OCI-M2 (cell line): Measurements from ENCODE around the gene OBSCN.
"Not testable (repeated sequence)": the region's sequence is repeated elsewhere in the genome, so short reads cannot be mapped to it uniquely, and the experiment has no call there.

ENCODE experiments used
- DNase-seq: peaks from one replicate; lab custom pipeline; 2025; ENCODE audit not compliant: unreplicated experiment; lab: John Stamatoyannopoulos, UW

OBSCN gene

DNA sequence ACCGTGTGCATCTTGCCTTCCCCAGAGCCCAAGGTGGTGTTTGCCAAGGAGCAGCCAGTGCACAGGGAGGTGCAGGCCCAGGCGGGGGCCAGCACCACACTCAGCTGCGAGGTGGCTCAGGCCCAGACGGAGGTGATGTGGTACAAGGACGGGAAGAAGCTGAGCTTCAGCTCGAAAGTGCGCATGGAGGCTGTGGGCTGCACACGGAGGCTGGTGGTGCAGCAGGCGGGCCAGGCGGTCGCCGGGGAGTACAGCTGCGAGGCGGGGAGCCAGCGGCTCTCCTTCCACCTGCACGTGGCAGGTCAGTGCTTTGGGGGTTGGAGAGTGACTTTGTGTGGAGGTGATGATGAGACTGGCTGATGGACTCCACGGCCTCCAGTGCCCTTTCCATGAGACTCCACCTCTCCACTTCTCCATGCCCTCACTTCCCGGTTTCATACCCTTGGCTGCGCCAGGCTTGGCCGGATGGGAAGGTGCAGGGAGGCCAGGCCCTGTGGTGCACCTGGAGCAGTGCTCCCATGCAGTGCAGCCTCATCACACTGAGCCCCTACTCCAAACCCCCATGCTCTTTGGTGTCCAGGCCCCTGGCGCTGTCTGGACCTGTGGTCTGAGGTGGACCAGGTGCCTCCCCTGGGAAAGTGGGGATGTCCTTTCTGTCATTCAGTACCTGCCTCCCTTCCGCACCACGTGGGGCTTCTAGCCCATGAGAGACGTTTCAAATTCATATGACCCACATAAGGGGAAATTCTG, 49.0 kb downstream of the OBSCN start:
- no peak for DNase-seq

DNA sequence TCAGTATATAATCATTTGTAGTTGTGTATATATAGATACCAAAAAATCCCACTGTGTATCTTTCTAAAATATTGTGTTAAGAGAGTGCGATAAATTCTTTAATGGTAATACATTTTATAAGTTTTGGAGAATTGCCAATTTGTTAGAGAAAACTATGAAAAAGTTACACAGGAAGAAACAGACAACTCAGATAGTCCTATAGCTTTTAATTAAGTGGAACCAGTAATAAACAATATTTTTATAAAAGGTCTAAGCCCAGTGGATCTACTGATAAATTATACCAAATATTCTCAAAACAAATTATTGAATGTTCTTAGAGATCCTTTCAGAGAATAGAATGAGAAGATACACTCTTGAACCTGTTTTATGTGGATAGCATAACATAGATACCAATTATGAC, 50.6 kb downstream of the OBSCN start:
- DNase-seq: no peak

DNA sequence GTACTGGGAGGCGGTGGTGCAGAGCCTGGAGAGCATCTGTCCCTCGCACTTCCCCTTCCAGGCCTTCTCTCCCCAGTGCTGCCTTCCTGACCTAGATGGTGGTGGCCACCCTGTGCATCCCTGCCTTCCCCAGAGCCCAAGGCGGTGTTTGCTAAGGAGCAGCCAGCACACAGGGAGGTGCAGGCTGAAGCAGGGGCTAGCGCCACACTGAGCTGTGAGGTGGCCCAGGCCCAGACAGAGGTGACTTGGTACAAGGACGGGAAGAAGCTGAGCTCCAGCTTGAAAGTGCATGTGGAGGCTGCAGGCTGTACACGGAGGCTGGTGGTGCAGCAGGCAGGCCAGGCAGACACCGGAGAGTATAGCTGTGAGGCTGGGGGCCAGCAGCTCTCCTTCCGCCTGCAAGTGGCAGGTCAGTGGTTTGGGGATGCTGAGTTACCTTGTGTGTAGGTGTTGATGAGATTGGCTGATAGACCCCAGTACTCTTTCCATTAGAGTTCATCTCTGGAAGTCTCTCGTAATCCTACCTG, 51.6 kb downstream of the OBSCN start:
- no peak for DNase-seq

DNA sequence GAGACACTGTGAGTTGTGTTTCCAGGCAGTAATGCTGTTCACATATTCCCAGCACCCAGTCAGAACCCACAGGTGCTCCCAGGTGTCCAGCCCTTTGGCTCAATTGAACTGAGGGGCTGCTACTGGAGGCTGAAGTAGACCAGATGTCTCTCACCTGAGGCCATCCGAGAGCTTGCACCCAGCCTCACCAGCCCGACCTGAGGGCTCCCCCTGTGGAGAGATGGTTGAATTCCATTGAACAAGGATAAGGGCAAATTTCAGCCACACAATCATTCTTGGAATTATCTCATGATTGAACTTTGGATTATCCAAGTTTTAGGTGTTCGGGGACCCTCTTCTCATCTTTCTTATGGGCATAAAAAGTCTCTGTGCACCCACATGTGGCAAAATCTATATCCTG, 52.1 kb downstream of the OBSCN start:
- no peak for DNase-seq

DNA sequence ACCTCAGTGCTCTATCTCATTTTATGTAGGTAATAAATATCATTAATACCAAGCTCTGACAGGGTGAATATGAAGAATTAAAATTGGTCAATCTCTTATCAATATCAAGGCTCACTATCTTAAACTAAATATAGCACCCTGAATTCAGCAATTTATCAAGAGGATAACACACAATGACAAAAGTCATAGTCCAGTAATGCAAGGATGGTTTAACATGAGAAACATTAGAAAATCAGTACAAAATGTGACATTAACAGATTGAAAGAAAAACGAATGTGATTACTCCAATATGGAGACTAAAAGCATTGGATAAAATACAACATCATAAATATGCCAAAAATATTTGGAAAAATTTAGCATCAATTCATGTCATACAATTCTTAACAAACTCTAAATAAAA, 53.9 kb downstream of the OBSCN start:
- DNase-seq: no peak

DNA sequence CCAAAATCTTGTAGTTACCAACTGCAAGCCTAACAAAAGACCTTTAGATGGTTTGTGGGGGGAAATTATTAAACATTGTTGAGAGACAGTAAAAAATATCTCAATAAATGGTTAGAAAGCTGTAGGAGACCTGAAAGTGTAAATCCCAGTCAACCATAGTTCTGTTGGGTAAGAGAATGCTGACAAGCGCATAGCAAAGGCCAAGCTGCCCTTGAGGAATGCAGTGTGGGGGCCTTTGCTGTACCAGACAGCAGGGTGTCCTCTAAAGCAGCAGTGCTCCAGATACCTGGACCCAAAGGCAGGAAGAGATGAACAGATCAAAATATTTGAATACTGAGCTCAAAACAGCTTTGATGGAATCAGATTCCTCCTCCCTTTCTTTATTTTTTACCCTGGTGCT, 54.6 kb downstream of the OBSCN start:
- DNase-seq: no peak

DNA sequence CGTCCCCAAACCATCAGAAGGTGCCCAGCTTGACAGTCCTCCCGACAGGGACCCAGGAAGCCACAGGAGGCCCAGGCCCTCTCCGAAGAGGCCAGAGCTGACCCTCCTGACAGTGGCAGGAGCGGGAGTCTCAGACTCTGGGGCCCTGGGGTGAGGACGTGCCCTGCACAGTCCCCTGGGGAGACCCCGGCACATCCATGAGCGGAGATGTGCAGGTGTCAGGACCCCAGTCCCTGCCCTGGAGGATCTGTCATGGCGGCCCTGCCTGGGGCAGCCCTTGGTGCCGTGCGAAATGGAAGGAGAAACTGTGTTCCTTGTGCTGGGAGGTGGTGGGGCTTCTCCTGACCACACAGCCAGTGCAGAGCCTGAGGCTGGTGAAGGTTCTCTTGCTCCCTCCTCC, 55.8 kb downstream of the OBSCN start:
- DNase-seq: no peak

DNA sequence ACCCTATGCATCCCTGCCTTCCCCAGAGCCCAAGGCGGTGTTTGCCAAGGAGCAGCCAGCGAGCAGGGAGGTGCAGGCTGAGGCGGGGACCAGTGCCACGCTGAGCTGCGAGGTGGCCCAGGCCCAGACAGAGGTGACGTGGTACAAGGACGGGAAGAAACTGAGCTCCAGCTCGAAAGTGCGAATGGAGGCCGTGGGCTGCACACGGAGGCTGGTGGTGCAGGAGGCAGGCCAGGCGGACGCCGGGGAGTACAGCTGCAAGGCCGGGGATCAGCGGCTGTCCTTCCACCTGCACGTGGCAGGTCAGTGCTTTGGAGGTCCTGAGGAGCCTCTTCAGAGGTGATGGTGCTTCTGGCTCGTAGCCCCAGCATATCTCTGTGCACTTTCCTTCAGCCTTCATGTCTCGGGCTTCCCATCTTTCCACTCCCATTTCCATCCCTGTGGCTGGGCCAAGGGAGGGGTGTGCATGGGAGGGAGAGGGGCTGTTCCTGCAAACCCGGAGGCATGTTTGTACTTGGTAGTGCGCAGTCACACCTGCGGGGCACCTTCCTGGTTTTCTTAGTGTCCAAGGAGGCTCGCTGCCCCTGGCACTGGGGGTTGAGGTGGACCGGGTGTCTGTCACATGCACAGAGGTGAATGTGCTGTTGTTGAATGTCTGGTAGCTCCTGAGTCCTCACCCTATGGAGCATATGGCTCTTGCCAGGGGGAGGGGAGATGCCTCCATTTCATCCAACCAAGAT, 56.4 kb downstream of the OBSCN start:
- no peak for DNase-seq

DNA sequence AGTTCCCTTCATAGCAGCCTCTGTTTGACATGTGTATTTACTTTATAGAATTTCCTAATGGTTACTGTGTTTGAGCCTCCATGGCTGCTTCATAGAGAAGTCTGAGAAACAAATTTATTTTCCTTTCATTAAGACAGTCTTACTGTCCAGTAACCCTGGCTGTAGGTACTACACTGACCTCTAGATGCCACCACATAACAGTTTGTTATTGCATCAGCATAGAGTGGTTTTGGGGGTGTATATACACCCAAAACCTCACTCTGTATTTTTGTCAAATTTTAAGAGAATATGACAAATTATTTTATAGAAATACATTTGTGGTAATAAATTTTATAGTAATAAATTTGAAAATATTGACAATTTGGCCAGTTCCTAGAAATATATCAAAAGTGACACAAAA, 57.3 kb downstream of the OBSCN start:
- DNase-seq: no peak

DNA sequence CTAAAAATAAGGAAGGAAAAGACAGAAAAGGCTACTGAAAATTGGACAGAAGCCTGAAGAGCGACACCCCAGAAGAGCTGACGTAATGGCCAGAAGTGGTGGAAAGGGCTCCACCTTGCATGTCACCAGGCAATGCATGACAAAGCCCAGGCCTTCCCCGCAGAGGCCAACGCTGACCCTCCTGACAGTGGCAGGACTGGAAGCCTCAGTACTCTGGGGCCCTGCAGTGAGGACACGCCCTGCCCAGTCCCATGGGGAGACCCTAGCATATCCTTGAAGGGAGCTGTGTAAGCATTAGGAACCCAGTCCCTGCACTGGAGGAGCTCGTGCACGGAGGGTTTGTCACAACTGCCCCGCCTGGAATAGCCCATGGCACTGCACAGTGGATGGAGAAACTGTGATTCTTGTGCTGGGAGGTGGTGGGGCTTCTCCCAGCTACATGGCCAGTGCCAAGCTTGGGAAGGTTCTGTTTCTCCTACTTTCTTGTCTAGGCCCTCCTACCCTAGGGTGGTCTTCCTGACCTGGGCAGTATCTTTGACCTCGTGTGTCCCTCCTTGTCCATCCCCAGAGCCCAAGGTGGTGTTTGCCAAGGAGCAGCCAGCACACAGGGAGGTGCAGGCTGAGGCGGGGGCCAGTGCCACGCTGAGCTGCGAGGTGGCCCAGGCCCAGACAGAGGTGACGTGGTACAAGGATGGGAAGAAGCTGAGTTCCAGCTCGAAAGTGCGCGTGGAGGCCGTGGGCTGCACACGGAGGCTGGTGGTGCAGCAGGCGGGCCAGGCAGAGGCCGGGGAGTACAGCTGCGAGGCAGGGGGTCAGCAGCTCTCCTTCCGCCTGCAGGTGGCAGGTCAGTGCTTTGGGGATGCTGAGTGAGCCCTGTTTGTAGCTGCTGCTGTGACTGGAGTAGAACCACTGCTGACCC, 60.4 kb downstream of the OBSCN start:
- no peak for DNase-seq

DNA sequence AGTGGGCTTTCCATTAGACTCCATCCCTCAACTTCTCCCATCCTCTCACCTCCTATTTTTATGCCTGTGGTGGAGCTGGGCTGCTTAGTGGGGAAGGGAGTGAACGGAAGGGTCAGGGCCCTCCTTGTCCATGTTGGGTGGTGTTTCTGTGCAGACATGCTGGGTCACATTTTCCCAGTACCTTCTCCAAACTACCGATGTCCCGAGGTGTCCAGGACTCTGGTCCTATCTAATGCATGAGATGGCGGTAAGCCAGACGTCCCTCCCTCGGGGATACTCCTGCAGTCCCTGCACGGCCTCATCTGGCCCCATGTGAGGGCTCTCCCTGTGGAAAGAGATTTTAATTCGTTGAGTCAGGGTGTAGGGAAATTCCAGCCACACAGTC, 61.0 kb downstream of the OBSCN start:
- DNase-seq: no peak

DNA sequence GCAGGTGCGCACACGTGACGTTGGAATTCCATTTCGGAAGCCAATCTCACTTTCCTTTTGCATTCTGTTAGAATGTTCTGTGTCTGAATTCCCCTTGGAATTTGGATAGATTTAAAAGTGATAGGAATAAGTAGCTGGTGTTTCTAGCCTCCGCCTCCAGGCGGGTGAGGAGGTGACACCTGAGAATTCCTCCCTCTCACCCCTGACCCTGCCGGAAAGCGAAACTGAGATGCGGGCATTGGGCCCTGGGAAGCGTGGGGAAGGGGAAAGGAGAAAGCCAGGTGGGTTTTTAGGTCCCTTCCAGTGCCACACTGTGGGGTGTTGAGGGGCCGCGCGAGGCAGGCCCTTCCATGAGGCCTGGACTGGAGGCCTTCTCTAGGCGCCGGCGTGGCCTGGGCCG, 61.6 kb downstream of the OBSCN start:
- DNase-seq: not testable (repeated sequence)

DNA sequence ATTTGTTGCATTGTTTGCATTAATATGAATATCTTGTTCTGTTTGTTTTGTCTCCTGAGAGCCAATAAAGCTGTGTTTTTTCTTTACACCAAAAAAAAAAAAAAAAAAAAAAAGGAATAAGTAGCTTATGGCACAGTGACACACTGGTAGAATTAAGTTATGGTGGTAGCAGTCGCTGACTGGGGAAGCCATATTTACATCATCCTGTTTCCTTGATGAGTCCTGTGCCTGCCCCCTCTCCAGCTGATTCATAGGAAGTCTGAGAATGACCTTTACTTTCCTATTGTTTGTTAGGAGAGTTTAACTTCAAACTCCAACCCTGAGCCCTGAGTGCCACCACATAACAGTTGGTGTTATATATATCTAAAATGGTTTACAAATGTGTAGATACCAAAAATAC, 62.2 kb downstream of the OBSCN start:
- no peak for DNase-seq

DNA sequence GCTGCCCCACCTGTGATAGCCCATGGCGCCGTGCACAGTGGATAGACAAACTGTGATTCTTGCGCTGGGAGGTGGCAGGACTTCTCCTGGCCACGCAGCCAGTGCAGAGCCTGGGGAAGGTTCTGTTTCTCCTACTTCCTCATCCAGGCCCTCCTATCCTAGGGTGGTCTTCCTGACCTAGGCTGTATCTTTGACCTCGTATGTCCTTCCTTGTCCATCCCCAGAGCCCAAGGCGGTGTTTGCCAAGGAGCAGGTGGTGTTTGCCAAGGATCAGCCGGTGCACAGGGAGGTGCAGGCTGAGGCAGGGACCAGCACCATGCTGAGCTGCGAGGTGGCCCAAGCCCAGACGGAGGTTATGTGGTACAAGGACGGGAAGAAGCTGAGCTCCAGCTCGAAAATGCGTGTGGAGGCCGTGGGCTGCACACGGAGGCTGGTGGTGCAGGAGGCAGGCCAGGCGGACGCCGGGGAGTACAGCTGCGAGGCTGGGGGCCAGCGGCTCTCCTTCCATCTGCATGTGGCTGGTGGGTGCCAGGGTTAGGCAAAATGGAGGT, 63.9 kb downstream of the OBSCN start:
- DNase-seq: no peak

DNA sequence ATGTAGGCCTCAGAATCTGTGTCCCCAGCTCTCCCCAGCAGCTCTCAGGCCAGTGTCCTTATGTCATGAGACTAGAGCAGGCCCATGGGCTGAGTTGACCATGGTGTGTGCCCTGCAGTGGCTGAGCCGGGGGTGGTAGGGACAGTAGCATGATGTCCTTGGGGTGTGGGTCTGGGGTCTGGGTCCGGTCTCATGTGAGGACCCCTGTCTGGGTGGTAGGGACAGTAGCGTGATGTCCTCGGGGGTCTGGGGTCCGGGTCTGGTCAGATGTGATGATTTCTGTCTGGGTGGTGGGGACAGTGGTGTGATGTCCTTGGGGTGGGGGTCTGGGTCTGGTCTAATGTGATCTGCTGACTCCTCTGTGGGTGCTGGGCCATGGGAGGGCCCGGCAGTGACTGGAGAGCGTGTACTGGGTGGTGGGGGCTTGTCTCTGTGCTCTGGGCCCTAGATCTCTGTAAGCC, 64.5 kb downstream of the OBSCN start:
- DNase-seq: no peak

DNA sequence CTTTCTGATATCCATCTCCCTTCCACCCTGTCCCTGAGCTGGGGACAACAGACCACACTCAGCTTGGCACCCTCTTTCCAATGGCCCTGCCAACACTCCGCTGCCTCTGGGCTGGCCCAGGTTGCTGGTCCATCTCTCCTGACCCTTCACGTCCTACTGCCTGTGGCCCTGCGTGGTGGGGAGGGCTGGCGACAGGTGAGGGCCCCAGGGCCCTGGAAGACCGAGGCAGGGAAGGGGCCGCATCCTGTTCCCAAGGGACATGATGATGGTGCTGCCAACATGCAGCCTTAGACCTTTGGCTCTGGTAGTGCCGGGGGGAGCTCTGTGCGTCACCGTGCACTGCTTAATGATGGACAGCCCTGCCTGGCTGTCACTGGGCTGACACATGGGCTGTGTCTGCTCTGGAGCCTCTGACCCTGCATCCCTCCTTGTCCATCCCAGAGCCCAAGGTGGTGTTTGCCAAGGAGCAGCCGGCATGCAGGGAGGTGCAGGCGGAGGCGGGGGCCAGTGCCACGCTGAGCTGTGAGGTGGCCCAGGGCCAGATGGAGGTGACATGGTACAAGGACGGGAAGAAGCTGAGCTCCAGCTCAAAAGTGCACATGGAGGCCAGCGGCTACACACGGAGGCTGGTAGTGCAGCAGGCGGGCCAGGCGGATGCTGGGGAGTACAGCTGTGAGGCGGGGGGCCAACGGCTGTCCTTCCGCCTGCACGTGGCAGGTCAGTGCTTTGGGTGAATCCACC, 65.2 kb downstream of the OBSCN start:
- DNase-seq: no peak

DNA sequence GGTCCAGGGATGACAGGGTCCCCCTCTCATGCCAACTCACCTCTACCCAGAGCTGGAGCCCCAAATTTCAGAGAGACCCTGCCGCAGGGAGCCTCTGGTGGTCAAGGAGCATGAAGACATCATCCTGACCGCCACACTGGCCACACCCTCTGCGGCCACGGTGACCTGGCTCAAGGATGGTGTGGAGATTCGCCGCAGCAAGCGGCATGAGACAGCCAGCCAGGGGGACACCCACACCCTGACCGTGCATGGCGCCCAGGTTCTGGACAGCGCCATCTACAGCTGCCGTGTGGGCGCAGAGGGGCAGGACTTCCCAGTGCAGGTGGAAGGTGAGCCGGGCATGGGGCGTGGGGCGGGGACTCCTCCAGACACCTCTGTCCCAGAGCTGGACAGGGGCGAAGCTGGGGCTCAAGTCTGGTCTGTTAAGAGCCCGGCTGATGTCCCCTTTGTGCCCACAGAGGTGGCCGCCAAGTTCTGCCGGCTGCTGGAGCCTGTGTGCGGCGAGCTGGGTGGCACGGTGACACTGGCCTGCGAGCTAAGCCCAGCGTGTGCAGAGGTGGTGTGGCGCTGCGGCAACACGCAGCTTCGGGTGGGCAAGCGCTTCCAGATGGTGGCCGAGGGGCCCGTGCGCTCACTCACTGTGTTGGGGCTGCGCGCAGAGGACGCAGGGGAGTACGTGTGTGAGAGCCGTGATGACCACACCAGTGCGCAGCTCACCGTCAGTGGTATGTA, 66.0 kb downstream of the OBSCN start:
- DNase-seq: no peak

DNA sequence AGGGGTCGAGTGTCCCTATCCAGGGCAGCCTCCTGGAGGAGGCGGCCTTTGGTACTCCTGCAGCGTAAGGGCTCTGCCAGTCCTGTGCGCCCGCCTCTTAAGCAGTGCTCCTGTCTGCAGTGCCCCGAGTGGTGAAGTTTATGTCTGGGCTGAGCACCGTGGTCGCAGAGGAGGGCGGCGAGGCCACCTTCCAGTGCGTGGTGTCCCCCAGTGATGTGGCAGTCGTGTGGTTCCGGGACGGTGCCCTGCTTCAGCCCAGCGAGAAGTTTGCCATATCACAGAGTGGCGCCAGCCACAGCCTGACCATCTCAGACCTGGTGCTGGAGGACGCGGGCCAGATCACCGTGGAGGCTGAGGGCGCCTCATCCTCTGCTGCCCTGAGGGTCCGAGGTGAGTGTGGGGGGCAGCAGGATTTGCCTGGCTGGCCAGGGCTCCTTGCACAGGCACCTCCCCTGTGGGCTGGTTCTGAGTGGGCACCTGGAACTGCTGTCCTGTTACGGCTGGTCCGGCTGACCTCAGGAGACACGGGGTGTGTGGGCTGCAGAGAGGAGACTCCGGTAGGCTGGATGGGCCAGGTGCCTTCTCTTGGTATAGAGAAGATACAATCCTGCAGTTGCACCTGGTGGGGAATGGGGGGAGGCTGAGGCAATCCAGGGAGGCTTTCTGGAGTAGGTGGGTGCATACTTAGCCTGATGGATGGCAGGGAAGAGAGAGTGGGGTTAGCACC, 66.8 kb downstream of the OBSCN start:
- DNase-seq: no peak

DNA sequence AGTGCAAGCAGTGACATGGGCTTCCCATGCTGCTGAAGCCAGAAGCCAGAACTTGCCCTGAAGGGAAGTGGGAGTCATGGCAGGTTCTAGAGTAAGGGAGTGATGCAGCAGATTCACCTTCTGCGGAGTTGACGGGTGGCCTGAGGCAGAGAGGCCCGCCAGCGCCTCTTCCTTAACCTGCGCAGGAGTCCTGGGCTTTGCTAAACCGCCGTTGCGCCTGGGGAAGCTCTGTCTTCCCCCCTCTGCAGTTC, 67.3 kb downstream of the OBSCN start:
- no peak for DNase-seq
